ENCODE results near the gene MAPRE2.

DNA sequence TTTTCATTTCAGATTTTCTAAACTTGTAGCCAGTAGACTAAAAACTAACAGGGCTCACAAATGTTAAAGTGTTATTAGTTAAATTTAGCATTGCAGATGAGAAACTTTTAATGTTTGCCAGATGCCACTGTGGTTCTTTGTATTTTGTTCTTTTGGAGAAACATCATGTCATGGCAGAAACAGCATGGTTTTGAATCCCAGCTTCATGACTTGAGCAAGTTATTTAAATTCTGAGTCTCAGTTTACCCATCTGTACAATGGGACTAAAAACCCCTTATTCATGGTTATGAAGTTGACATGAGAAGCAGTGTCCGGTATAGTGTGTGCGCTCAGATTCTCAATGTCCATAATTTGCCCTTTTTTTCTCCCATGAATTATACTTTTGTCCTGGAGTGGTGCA lies 56.5 kb downstream of the MAPRE2 start:
- no peak for TF ChIP-seq GATA2 (IDR thresholded peaks at IDR 0.05; ENCODE audit: low read depth, low read length)
- TF ChIP-seq GATA3 (IDR thresholded peaks at IDR 0.05; ENCODE audit: low read depth, low read length): no peak
